WTC11 (cell line): Measurements from ENCODE around the gene OGT. TPM values are rescaled to one million over a fixed set of nuclear protein-coding genes. Genes with fewer than 3 reads are reported as not detected.

Experiments
- ATAC-seq: fragments of 200-7000 bp; cut with Tn5 transposase; 2 replicates; pipeline ENCODE4 v1.10.0; 2021; ENCODE audit warnings: mild to moderate bottlenecking, moderate library complexity
- CTCF ChIA-PET: fragments of 300-600 bp; sonication (Branson Sonifier 250); formaldehyde crosslinking; loops from one replicate; lab custom pipeline; 2021; ENCODE audit warnings: antibody characterized with exemption; lab: Charles Lee
- POLR2A ChIA-PET: fragments of 350-600 bp; sonication (Branson Sonifier 250); formaldehyde crosslinking; loops from one replicate; lab custom pipeline; 2021; ENCODE audit warnings: antibody characterized with exemption; lab: Charles Lee
- DNase-seq: peaks from one replicate; pipeline ENCODE4 v3.0.0; 2021; ENCODE audit warnings: low spot score
- H3K27ac Mint-ChIP-seq: 2 replicates; pipeline ENCODE4 v1.8.0; 2021; ENCODE audit warnings: mixed read lengths
- H3K27me3 Mint-ChIP-seq: 2 replicates; pipeline ENCODE4 v1.8.0; 2021; ENCODE audit warnings: low read depth, mild to moderate bottlenecking, moderate library complexity, mixed read lengths
- H3K36me3 Mint-ChIP-seq: 2 replicates; pipeline ENCODE4 v1.8.0; 2021; ENCODE audit warnings: mixed read lengths
- H3K4me1 Mint-ChIP-seq: 2 replicates; pipeline ENCODE4 v1.8.0; 2022; ENCODE audit warnings: mixed read lengths
- H3K4me3 Mint-ChIP-seq: 2 replicates; pipeline ENCODE4 v1.8.0; 2021; ENCODE audit warnings: mild to moderate bottlenecking, moderate library complexity, mixed read lengths
- H3K9me3 Mint-ChIP-seq: 2 replicates; pipeline ENCODE4 v1.8.0; 2021; ENCODE audit warnings: mixed read lengths
- ELF4 ChIP-seq: sonication (generic); formaldehyde crosslinking; IDR thresholded peaks from 2 replicates; pipeline ENCODE4 v1.8.1; 2022; ENCODE audit warnings: low read depth, mild to moderate bottlenecking, moderate library complexity, missing genetic modification reagents
- FOXJ3 ChIP-seq: sonication (generic); formaldehyde crosslinking; IDR thresholded peaks from 2 replicates; pipeline ENCODE4 v1.9.0; 2021; ENCODE audit warnings: missing genetic modification reagents, mild to moderate bottlenecking, borderline replicate concordance
- GABPB1 ChIP-seq: sonication (generic); formaldehyde crosslinking; IDR thresholded peaks from 2 replicates; pipeline ENCODE4 v1.8.1; 2023; ENCODE audit warnings: mild to moderate bottlenecking, missing genetic modification reagents
- GRHL2 ChIP-seq: fragments of 250-450 bp; sonication (Bioruptor Pico); IDR thresholded peaks from 2 replicates; pipeline ENCODE4 v1.8.0; 2022; ENCODE audit warnings: mild to moderate bottlenecking, moderate library complexity; ENCODE audit not compliant: insufficient replicate concordance, severe bottlenecking
- HMGA2 ChIP-seq: fragments of 250-450 bp; sonication (Bioruptor Pico); IDR thresholded peaks from 2 replicates; pipeline ENCODE4 v1.4.0; 2021; ENCODE audit warnings: mild to moderate bottlenecking, moderate library complexity
- IRF2 ChIP-seq: sonication (generic); formaldehyde crosslinking; IDR thresholded peaks from 2 replicates; pipeline ENCODE4 v1.8.0; 2022; ENCODE audit warnings: low read depth, missing genetic modification reagents, borderline replicate concordance
- JAZF1 ChIP-seq: fragments of 250-450 bp; sonication (Bioruptor Pico); IDR thresholded peaks from 2 replicates; pipeline ENCODE4 v1.9.0; 2021; ENCODE audit warnings: moderate library complexity, mild to moderate bottlenecking, inconsistent platforms
- JUN ChIP-seq: sonication (generic); formaldehyde crosslinking; IDR thresholded peaks from 2 replicates; pipeline ENCODE4 v1.8.0; 2023; ENCODE audit warnings: mild to moderate bottlenecking, missing genetic modification reagents
- NFE2L1 ChIP-seq: sonication (generic); formaldehyde crosslinking; IDR thresholded peaks from 2 replicates; pipeline ENCODE4 v1.8.1; 2023; ENCODE audit warnings: missing genetic modification reagents
- NFYB ChIP-seq: sonication (generic); formaldehyde crosslinking; conservative IDR thresholded peaks from 2 replicates; pipeline ENCODE4 v1.8.0; 2022; ENCODE audit warnings: low read depth, missing genetic modification reagents
- NR1H2 ChIP-seq: sonication (generic); formaldehyde crosslinking; IDR thresholded peaks from 2 replicates; pipeline ENCODE4 v1.9.0; 2021; ENCODE audit warnings: mild to moderate bottlenecking, moderate library complexity, missing genetic modification reagents
- NR3C1 ChIP-seq: sonication (generic); formaldehyde crosslinking; conservative IDR thresholded peaks from 2 replicates; pipeline ENCODE4 v1.8.1; 2023; ENCODE audit warnings: low read depth, mild to moderate bottlenecking, missing genetic modification reagents
- SMAD3 ChIP-seq: sonication (generic); formaldehyde crosslinking; IDR thresholded peaks from 2 replicates; pipeline ENCODE4 v1.8.0; 2022; ENCODE audit warnings: missing genetic modification reagents, mild to moderate bottlenecking, borderline replicate concordance
- TEAD1 ChIP-seq: sonication (generic); formaldehyde crosslinking; IDR thresholded peaks from 2 replicates; pipeline ENCODE4 v1.8.0; 2022; ENCODE audit warnings: mild to moderate bottlenecking, missing genetic modification reagents
- TP53 ChIP-seq: sonication (generic); formaldehyde crosslinking; IDR thresholded peaks from 2 replicates; pipeline ENCODE4 v1.8.1; 2023; ENCODE audit warnings: mild to moderate bottlenecking, missing genetic modification reagents
- ZBTB21 ChIP-seq: sonication (generic); formaldehyde crosslinking; IDR thresholded peaks from 2 replicates; pipeline ENCODE4 v1.8.1; 2023; ENCODE audit warnings: mild to moderate bottlenecking, missing genetic modification reagents, borderline replicate concordance
- ZNF219 ChIP-seq: sonication (generic); formaldehyde crosslinking; IDR thresholded peaks from 2 replicates; pipeline ENCODE4 v1.8.0; 2023; ENCODE audit warnings: missing genetic modification reagents, mild to moderate bottlenecking, borderline replicate concordance
- ZNF263 ChIP-seq: sonication (generic); formaldehyde crosslinking; IDR thresholded peaks from 2 replicates; pipeline ENCODE4 v1.8.1; 2022; ENCODE audit warnings: low read depth, mild to moderate bottlenecking, moderate library complexity, missing genetic modification reagents
- total RNA-seq: library from RNA; stranded (reverse); gene quantifications from 3 replicates; pipeline ENCODE4 v1.2.3, GENCODE V29; 2021
- TF ChIP-seq, protein P1 (sequence below): sonication (generic); formaldehyde crosslinking; IDR thresholded peaks from 2 replicates; pipeline ENCODE4 v1.8.1; 2022; ENCODE audit warnings: mild to moderate bottlenecking, moderate library complexity, missing genetic modification reagents
- TF ChIP-seq, protein P2 (sequence below): fragments of 250-450 bp; sonication (Bioruptor Pico); IDR thresholded peaks from 2 replicates; pipeline ENCODE4 v1.8.0; 2021; ENCODE audit warnings: mild to moderate bottlenecking
- TF ChIP-seq, protein P3 (sequence below): sonication (generic); formaldehyde crosslinking; IDR thresholded peaks from 2 replicates; pipeline ENCODE4 v1.8.0; 2022; ENCODE audit warnings: mild to moderate bottlenecking, missing genetic modification reagents
- TF ChIP-seq, protein P4 (sequence below): sonication (generic); formaldehyde crosslinking; IDR thresholded peaks from 2 replicates; pipeline ENCODE4 v1.8.0; 2022; ENCODE audit warnings: mild to moderate bottlenecking, missing genetic modification reagents
- TF ChIP-seq, protein P5 (sequence below): sonication (generic); formaldehyde crosslinking; IDR thresholded peaks from 2 replicates; pipeline ENCODE4 v1.8.0; 2023; ENCODE audit warnings: mild to moderate bottlenecking, missing genetic modification reagents
- TF ChIP-seq, protein P6 (sequence below): sonication (generic); formaldehyde crosslinking; IDR thresholded peaks from 2 replicates; pipeline ENCODE4 v1.8.1; 2023; ENCODE audit warnings: mild to moderate bottlenecking, missing genetic modification reagents, moderate library complexity
- TF ChIP-seq, protein P7 (sequence below): sonication (generic); formaldehyde crosslinking; IDR thresholded peaks from 2 replicates; pipeline ENCODE4 v1.8.1; 2023; ENCODE audit warnings: mild to moderate bottlenecking, moderate library complexity, missing genetic modification reagents
- TF ChIP-seq, protein P8 (sequence below): sonication (generic); formaldehyde crosslinking; IDR thresholded peaks from 2 replicates; pipeline ENCODE4 v1.8.0; 2023; ENCODE audit warnings: missing genetic modification reagents

Gene OGT
- total RNA-seq, 1 experiment from 2014 or later: 126 TPM

DNA sequence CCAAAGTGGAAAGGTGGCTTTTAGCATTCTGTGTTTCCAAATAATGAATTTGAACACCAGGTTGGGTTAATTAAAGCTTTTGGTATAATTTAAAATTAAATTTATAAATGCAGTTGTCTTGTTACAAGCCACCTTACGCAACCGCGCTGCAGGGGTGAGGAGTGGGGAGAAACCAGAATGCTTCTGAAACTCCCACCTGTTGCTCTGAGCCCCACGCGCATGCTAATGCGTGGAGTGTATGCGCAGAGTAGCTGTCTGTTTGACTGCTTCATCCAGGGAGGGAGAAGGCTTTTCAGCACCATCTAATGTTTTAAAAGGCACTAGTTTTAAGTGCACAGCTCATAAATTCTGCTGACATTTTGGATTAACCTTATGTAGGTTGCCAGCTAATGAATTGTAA, 12.5 kb downstream of the OGT start (continued):
- no peak for TF ChIP-seq HMGA2 (CRISPR knock-in tag)
- TF ChIP-seq GRHL2 (CRISPR knock-in tag): no peak
- TF ChIP-seq, protein P1, sequence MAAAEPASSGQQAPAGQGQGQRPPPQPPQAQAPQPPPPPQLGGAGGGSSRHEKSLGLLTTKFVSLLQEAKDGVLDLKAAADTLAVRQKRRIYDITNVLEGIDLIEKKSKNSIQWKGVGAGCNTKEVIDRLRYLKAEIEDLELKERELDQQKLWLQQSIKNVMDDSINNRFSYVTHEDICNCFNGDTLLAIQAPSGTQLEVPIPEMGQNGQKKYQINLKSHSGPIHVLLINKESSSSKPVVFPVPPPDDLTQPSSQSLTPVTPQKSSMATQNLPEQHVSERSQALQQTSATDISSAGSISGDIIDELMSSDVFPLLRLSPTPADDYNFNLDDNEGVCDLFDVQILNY (CRISPR knock-in tag): no peak
- TF ChIP-seq, protein P2, sequence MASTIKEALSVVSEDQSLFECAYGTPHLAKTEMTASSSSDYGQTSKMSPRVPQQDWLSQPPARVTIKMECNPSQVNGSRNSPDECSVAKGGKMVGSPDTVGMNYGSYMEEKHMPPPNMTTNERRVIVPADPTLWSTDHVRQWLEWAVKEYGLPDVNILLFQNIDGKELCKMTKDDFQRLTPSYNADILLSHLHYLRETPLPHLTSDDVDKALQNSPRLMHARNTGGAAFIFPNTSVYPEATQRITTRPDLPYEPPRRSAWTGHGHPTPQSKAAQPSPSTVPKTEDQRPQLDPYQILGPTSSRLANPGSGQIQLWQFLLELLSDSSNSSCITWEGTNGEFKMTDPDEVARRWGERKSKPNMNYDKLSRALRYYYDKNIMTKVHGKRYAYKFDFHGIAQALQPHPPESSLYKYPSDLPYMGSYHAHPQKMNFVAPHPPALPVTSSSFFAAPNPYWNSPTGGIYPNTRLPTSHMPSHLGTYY (CRISPR knock-in tag): no peak
- TF ChIP-seq, protein P3, sequence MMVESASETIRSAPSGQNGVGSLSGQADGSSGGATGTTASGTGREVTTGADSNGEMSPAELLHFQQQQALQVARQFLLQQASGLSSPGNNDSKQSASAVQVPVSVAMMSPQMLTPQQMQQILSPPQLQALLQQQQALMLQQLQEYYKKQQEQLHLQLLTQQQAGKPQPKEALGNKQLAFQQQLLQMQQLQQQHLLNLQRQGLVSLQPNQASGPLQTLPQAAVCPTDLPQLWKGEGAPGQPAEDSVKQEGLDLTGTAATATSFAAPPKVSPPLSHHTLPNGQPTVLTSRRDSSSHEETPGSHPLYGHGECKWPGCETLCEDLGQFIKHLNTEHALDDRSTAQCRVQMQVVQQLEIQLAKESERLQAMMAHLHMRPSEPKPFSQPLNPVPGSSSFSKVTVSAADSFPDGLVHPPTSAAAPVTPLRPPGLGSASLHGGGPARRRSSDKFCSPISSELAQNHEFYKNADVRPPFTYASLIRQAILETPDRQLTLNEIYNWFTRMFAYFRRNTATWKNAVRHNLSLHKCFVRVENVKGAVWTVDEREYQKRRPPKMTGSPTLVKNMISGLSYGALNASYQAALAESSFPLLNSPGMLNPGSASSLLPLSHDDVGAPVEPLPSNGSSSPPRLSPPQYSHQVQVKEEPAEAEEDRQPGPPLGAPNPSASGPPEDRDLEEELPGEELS: no peak
- no peak for TF ChIP-seq NR1H2 (CRISPR knock-in tag)
- no peak for TF ChIP-seq GABPB1 (CRISPR knock-in tag)
- no peak for TF ChIP-seq JAZF1 (CRISPR knock-in tag)
- no peak for TF ChIP-seq ELF4
- TF ChIP-seq, protein P4, sequence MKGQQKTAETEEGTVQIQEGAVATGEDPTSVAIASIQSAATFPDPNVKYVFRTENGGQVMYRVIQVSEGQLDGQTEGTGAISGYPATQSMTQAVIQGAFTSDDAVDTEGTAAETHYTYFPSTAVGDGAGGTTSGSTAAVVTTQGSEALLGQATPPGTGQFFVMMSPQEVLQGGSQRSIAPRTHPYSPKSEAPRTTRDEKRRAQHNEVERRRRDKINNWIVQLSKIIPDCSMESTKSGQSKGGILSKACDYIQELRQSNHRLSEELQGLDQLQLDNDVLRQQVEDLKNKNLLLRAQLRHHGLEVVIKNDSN: no peak
- no peak for TF ChIP-seq SMAD3 (CRISPR knock-in tag)
- no peak for TF ChIP-seq FOXJ3 (CRISPR knock-in tag)

DNA sequence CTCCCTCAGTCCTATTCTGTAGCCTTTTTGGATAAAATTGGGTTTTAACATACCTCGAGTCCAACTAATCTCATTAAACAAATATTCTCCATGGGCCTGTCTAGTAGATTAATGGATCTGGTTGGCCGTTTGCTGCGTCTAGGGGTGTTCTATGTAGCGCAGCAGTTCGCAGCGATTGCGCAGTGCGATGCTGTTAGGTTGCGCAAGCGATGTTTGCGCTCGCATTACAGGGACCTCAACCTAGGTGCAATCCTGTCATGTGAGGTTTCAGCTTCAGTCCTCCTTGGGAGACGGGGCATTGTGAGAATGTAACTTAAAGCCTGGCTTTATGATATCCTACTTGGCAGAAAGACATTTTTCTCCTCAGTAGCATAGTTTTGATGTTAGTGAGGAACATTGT, 14.0 kb downstream of the OGT start:
- Mint-ChIP-seq H3K27ac (no peak overlapping the region; the same call in 1 of the 2 replicates), H3K36me3 (peaks cover 38% of the 10 kb centered on the region), H3K4me1 (peaks cover 17% of the 10 kb centered on the region), H3K27me3 (no peaks in the 10 kb centered on the region), H3K9me3 (no peaks in the 10 kb centered on the region), H3K4me3 (no peak overlapping the region)
- DNase-seq (no peak), ATAC-seq (no peak)
- ChIA-PET CTCF (no interaction called here), POLR2A (no interaction called here)
- no peak for TF ChIP-seq NR3C1 (CRISPR knock-in tag)
- no peak for TF ChIP-seq NR1H2 (CRISPR knock-in tag)
- TF ChIP-seq, protein P5, sequence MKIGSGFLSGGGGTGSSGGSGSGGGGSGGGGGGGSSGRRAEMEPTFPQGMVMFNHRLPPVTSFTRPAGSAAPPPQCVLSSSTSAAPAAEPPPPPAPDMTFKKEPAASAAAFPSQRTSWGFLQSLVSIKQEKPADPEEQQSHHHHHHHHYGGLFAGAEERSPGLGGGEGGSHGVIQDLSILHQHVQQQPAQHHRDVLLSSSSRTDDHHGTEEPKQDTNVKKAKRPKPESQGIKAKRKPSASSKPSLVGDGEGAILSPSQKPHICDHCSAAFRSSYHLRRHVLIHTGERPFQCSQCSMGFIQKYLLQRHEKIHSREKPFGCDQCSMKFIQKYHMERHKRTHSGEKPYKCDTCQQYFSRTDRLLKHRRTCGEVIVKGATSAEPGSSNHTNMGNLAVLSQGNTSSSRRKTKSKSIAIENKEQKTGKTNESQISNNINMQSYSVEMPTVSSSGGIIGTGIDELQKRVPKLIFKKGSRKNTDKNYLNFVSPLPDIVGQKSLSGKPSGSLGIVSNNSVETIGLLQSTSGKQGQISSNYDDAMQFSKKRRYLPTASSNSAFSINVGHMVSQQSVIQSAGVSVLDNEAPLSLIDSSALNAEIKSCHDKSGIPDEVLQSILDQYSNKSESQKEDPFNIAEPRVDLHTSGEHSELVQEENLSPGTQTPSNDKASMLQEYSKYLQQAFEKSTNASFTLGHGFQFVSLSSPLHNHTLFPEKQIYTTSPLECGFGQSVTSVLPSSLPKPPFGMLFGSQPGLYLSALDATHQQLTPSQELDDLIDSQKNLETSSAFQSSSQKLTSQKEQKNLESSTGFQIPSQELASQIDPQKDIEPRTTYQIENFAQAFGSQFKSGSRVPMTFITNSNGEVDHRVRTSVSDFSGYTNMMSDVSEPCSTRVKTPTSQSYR (CRISPR knock-in tag): no peak
- TF ChIP-seq, protein P6, sequence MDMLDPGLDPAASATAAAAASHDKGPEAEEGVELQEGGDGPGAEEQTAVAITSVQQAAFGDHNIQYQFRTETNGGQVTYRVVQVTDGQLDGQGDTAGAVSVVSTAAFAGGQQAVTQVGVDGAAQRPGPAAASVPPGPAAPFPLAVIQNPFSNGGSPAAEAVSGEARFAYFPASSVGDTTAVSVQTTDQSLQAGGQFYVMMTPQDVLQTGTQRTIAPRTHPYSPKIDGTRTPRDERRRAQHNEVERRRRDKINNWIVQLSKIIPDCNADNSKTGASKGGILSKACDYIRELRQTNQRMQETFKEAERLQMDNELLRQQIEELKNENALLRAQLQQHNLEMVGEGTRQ: no peak
- TF ChIP-seq ELF4: no peak
- no peak for TF ChIP-seq NFE2L1 (CRISPR knock-in tag)
- no peak for TF ChIP-seq JUN (CRISPR knock-in tag)
- TF ChIP-seq ZNF219 (CRISPR knock-in tag): no peak
- no peak for TF ChIP-seq ZNF263 (CRISPR knock-in tag)
- no peak for TF ChIP-seq NFYB (CRISPR knock-in tag)
- TF ChIP-seq, protein P7, sequence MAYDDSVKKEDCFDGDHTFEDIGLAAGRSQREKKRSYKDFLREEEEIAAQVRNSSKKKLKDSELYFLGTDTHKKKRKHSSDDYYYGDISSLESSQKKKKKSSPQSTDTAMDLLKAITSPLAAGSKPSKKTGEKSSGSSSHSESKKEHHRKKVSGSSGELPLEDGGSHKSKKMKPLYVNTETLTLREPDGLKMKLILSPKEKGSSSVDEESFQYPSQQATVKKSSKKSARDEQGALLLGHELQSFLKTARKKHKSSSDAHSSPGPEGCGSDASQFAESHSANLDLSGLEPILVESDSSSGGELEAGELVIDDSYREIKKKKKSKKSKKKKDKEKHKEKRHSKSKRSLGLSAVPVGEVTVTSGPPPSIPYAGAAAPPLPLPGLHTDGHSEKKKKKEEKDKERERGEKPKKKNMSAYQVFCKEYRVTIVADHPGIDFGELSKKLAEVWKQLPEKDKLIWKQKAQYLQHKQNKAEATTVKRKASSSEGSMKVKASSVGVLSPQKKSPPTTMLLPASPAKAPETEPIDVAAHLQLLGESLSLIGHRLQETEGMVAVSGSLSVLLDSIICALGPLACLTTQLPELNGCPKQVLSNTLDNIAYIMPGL (CRISPR knock-in tag): no peak
- no peak for TF ChIP-seq ZBTB21 (CRISPR knock-in tag)
- TF ChIP-seq IRF2: no peak
- no peak for TF ChIP-seq JAZF1 (CRISPR knock-in tag)
- TF ChIP-seq, protein P8, sequence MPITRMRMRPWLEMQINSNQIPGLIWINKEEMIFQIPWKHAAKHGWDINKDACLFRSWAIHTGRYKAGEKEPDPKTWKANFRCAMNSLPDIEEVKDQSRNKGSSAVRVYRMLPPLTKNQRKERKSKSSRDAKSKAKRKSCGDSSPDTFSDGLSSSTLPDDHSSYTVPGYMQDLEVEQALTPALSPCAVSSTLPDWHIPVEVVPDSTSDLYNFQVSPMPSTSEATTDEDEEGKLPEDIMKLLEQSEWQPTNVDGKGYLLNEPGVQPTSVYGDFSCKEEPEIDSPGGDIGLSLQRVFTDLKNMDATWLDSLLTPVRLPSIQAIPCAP (CRISPR knock-in tag): no peak
- no peak for TF ChIP-seq TEAD1 (CRISPR knock-in tag)
- TF ChIP-seq TP53 (CRISPR knock-in tag): no peak
